Breast epithelium (tissue), 3 donors: Measurements from ENCODE around the gene SNRPA1.

Experiments used
- CTCF ChIP-seq, 3 donors: fragments of 450-650 bp; IDR thresholded peaks; one replicate each; pipeline ENCODE4 v1.5.1; 2016 to 2017; ENCODE audit warnings: antibody characterized with exemption in 3 of 3, mild to moderate bottlenecking in 3 of 3, moderate library complexity in 3 of 3
- POLR2A ChIP-seq: fragments of 450-650 bp; IDR thresholded peaks from one replicate; pipeline ENCODE4 v1.6.1; 2016; ENCODE audit warnings: antibody characterized with exemption, mild to moderate bottlenecking, moderate library complexity
- POLR2AphosphoS5 ChIP-seq, 3 donors: sonication (generic); formaldehyde crosslinking; IDR thresholded peaks; one replicate each; pipeline ENCODE4 v1.6.1; 2017; ENCODE audit warnings: antibody characterized with exemption in 3 of 3

- TF ChIP-seq CTCF (IDR thresholded peaks at IDR 0.05) (no peak), POLR2A (no peak), POLR2AphosphoS5 (IDR thresholded peaks at IDR 0.05) (no peak)
Measured at GRCh38 chr15:101264011-101264410, 31.0 kb downstream of the SNRPA1 start.
